Esophagus squamous epithelium (tissue), 4 donors: ENCODE data around the gene MBP.

Experiments
- CTCF ChIP-seq, 6 experiments: fragments of 450-650 bp in 4 of 6; fragments of 200-600 bp in 2 of 6; sonication (generic) in 2 of 6; IDR thresholded peaks; one replicate each; pipeline ENCODE4 v1.5.1; 2016 to 2019; ENCODE audit warnings: antibody characterized with exemption in 6 of 6, mild to moderate bottlenecking in 4 of 6, moderate library complexity in 4 of 6
- POLR2A ChIP-seq, 4 donors: fragments of 450-650 bp; IDR thresholded peaks; one replicate each; pipeline ENCODE4 v1.6.1; 2017; ENCODE audit warnings: antibody characterized with exemption in 4 of 4, mild to moderate bottlenecking in 4 of 4, moderate library complexity in 3 of 4

- TF ChIP-seq POLR2A (IDR thresholded peaks at IDR 0.05) (peak in 3 of 4 donors; percentile 65 to 96 (median 89)), CTCF (IDR thresholded peaks at IDR 0.05) (peak in 1 of 6 experiments; percentile 7)
Observed at GRCh38 chr18:77132369-77133050, at the start of gene MBP.
